CD14-positive monocyte (primary cell): ENCODE results near the gene PCDHA10. TPM values are rescaled to one million over a fixed set of nuclear protein-coding genes. Genes with fewer than 3 reads are reported as not detected.
"Not testable (repeated sequence)": the region's sequence is repeated elsewhere in the genome, so short reads cannot be mapped to it uniquely, and the experiment has no call there.

ENCODE experiments used
- DNase-seq, 3 donors: peaks; one replicate each; pipeline ENCODE4 v3.0.0-alpha.2; 2011 to 2022
- H2AFZ ChIP-seq: 2 replicates; pipeline ENCODE4 v1.6.0; 2012; ENCODE audit warnings: mild to moderate bottlenecking, low read depth, low read length, inconsistent platforms; ENCODE audit not compliant: insufficient read depth, poor library complexity, severe bottlenecking
- H3K27ac ChIP-seq, 2 donors: 1 replicate in 1 of 2; 2 replicates in 1 of 2; pipeline ENCODE4 v1.5.1; 2012 to 2013; ENCODE audit warnings: low read length in 2 of 2, control low read depth in 1 of 2, inconsistent platforms in 1 of 2, low read depth in 1 of 2, mild to moderate bottlenecking in 1 of 2
- H3K27me3 ChIP-seq, 2 donors: one replicate each; pipeline versions ENCODE4 v1.6.0 to v1.6.1; 2011 to 2013; ENCODE audit warnings: low read length in 2 of 2; ENCODE audit not compliant: control insufficient read depth in 2 of 2, insufficient read depth in 2 of 2
- H3K36me3 ChIP-seq, 2 donors: replicated peaks in 1 of 2; 1 replicate in 1 of 2; 2 replicates in 1 of 2; pipeline versions ENCODE4 v1.5.1 to v1.6.1; 2012 to 2013; ENCODE audit warnings: low read length in 2 of 2, control low read depth in 1 of 2, inconsistent platforms in 1 of 2, mild to moderate bottlenecking in 1 of 2; ENCODE audit not compliant: insufficient read depth in 2 of 2, control insufficient read depth in 1 of 2
- H3K4me1 ChIP-seq, 2 donors: 1 replicate in 1 of 2; 2 replicates in 1 of 2; pipeline versions ENCODE4 v1.5.1 to v1.6.1; 2012 to 2013; ENCODE audit warnings: low read length in 2 of 2, control low read depth in 1 of 2, inconsistent platforms in 1 of 2, mild to moderate bottlenecking in 1 of 2, moderate library complexity in 1 of 2; ENCODE audit not compliant: insufficient read depth in 2 of 2, control insufficient read depth in 1 of 2
- H3K4me2 ChIP-seq: replicated peaks from 2 replicates; pipeline ENCODE3; 2012; ENCODE audit warnings: low read length, moderate library complexity, mild to moderate bottlenecking; ENCODE audit not compliant: poor library complexity, severe bottlenecking; ENCODE audit errors: extremely low read depth
- H3K4me3 ChIP-seq, 3 experiments: fragments of 200-600 bp in 1 of 3; sonication (generic) in 1 of 3; replicated peaks in 1 of 3; 1 replicate in 2 of 3; 2 replicates in 1 of 3; pipeline ENCODE4 v1.5.1; 2011 to 2013; ENCODE audit warnings: low read length in 3 of 3, mild to moderate bottlenecking in 3 of 3, control low read depth in 2 of 3, low read depth in 2 of 3, inconsistent platforms in 1 of 3, moderate library complexity in 1 of 3
- H3K79me2 ChIP-seq: 2 replicates; pipeline ENCODE4 v1.6.0; 2012; ENCODE audit warnings: mild to moderate bottlenecking, control low read depth, inconsistent platforms, low read length, moderate library complexity; ENCODE audit not compliant: insufficient read depth
- H3K9ac ChIP-seq: 2 replicates; pipeline ENCODE4 v1.6.0; 2017; ENCODE audit warnings: low read length, mild to moderate bottlenecking; ENCODE audit not compliant: insufficient read depth, poor library complexity, severe bottlenecking
- H3K9me3 ChIP-seq, 2 donors: replicated peaks in 1 of 2; 1 replicate in 1 of 2; 2 replicates in 1 of 2; pipeline versions ENCODE4 v1.5.1 to v1.6.1; 2012 to 2013; ENCODE audit warnings: low read length in 2 of 2, control low read depth in 1 of 2; ENCODE audit not compliant: control insufficient read depth in 1 of 2, insufficient read depth in 1 of 2
- H4K20me1 ChIP-seq: 2 replicates; pipeline ENCODE4 v1.6.0; 2012; ENCODE audit warnings: mild to moderate bottlenecking, low read length, control low read depth, moderate library complexity; ENCODE audit not compliant: insufficient read depth
- H3K27ac Mint-ChIP-seq, 7 donors: one replicate each; pipeline ENCODE4 v1.8.0; 2020; ENCODE audit warnings: mild to moderate bottlenecking in 7 of 7, mixed read lengths in 7 of 7, moderate library complexity in 6 of 7, inconsistent platforms in 2 of 7
- H3K27me3 Mint-ChIP-seq, 3 donors: one replicate each; pipeline ENCODE4 v1.8.0; 2021 to 2022; ENCODE audit warnings: low read depth in 3 of 3, mild to moderate bottlenecking in 3 of 3, mixed read lengths in 3 of 3, moderate library complexity in 3 of 3, inconsistent platforms in 1 of 3
- H3K36me3 Mint-ChIP-seq, 2 donors: one replicate each; pipeline ENCODE4 v1.8.0; 2020; ENCODE audit warnings: mixed read lengths in 2 of 2, inconsistent platforms in 1 of 2, mild to moderate bottlenecking in 1 of 2
- H3K4me1 Mint-ChIP-seq: one replicate; pipeline ENCODE4 v1.8.0; 2020; ENCODE audit warnings: mild to moderate bottlenecking, mixed read lengths
- H3K4me3 Mint-ChIP-seq, 2 donors: one replicate each; pipeline ENCODE4 v1.8.0; 2020; ENCODE audit warnings: mild to moderate bottlenecking in 2 of 2, mixed read lengths in 2 of 2, moderate library complexity in 1 of 2
- H3K9me3 Mint-ChIP-seq, 7 donors: one replicate each; pipeline ENCODE4 v1.8.0; 2020 to 2022; ENCODE audit warnings: mixed read lengths in 7 of 7, mild to moderate bottlenecking in 6 of 7, moderate library complexity in 6 of 7, inconsistent platforms in 2 of 7
- WGBS: methylation state at CpG from one replicate; pipeline ENCODE4 v1.1.5; 2013; ENCODE audit warnings: missing lambda C conversion rate; ENCODE audit not compliant: insufficient coverage; 5-methylcytosine and 5-hydroxymethylcytosine counted together
- intact Hi-C, 2 donors: fragments of 100-400 bp; cut with micrococcal nuclease; formaldehyde crosslinking; loops; one replicate each; pipeline versions ENCODE4 v1.15.0 to v1.15.1; 2023
- polyA plus RNA-seq, 3 donors: library from polyadenylated mRNA; depleted of rRNA in 1 of 3; unstranded in 2 of 3; stranded (reverse) in 1 of 3; fragments of 300-500 nt in 2 of 3; fragments of >200 nt in 1 of 3; fragmentation: Illumina TruSeq in 2 of 3; gene quantifications; 1 replicate in 2 of 3; 2 replicates in 1 of 3; pipeline ENCODE4 v1.2.3, GENCODE V29; 2012 to 2021
- TF ChIP-seq, protein P1 (sequence below): fragments of 200-600 bp; IDR thresholded peaks from one replicate; pipeline ENCODE4 v1.8.0; 2022; ENCODE audit warnings: antibody characterized with exemption, mild to moderate bottlenecking

PCDHA10 gene
- polyA plus RNA-seq, 3 donors: not detected

GRCh38 chr5:140833993-140834392, 21.7 kb upstream of the PCDHA10 start, which contains the start of gene PCDHA7:
Gene PCDHA7, plus strand, starts transcription at chr5:140834269. Its CDS starts 115 bp downstream, at chr5:140834384.
- H3K36me3 ChIP-seq: no peaks in the 10 kb centered on the region
- no peak within 1 kb of the TSS for H3K4me3 ChIP-seq

DNA sequence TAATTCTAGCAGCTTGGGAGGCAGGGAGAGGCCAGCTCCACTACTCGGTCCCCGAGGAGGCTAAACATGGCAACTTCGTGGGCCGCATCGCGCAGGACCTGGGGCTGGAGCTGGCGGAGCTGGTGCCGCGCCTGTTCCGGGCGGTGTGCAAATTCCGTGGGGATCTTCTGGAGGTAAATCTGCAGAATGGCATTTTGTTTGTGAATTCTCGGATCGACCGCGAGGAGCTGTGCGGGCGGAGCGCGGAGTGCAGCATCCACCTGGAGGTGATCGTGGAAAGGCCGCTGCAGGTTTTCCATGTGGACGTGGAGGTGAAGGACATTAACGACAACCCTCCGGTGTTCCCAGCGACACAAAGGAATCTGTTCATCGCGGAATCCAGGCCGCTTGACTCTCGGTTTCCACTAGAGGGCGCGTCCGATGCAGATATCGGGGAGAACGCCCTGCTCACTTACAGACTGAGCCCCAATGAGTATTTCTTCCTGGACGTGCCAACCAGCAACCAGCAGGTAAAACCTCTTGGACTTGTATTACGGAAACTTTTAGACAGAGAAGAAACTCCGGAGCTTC, 21.2 kb upstream of the PCDHA10 start:
- intact Hi-C loops, H3K9ac ChIP-seq, H3K4me1 ChIP-seq, H2AFZ ChIP-seq, H3K79me2 ChIP-seq, H3K36me3 Mint-ChIP-seq, H4K20me1 ChIP-seq, H3K27ac Mint-ChIP-seq, H3K36me3 ChIP-seq, DNase-seq, H3K4me3 ChIP-seq, H3K4me2 ChIP-seq, H3K27ac ChIP-seq, H3K4me1 Mint-ChIP-seq: not testable (repeated sequence)
- Mint-ChIP-seq H3K4me3 (peak overlapping the region in 1 of 2 donors; percentile 53), H3K27me3 (peaks cover 10 to 30% (median 20%) of the 10 kb centered on the region in 3 donors), H3K9me3 (peaks cover 30 to 55% (median 42%) of the 10 kb centered on the region in 7 donors)
- Histone ChIP-seq H3K9me3 (peaks cover 33 to 61% of the 10 kb centered on the region in 2 donors), H3K27me3 (peaks cover 0 to 19% of the 10 kb centered on the region in 2 donors)
- 25% methylated on average over 23 of the region's 38 CpGs for WGBS

More at GRCh38 chr5:140833993-140834392, 21.7 kb upstream of the PCDHA10 start, which contains the start of gene PCDHA7:
- H3K79me2 ChIP-seq: no peaks in the 10 kb centered on the region
- H3K9me3 ChIP-seq: peaks cover 38 to 63% of the 10 kb centered on the region in 2 donors
- Mint-ChIP-seq H3K27me3 (peaks cover 10 to 35% (median 23%) of the 10 kb centered on the region in 3 donors), H3K4me3 (peak within 1 kb of the TSS in 1 of 2 donors; percentile 53), H3K36me3 (peaks cover 0 to 9% of the 10 kb centered on the region in 2 donors), H3K4me1 (no peaks in the 10 kb centered on the region), H3K9me3 (peaks cover 35 to 56% (median 47%) of the 10 kb centered on the region in 7 donors), H3K27ac (no peak within 1 kb of the TSS)
- intact Hi-C loops: no loop called here
- H3K4me1 ChIP-seq: no peaks in the 10 kb centered on the region
- no peaks in the 10 kb centered on the region for H4K20me1 ChIP-seq
- WGBS: 20% methylated on average over 1 of the region's 8 CpGs
- no peak within 1 kb of the TSS for H3K4me2 ChIP-seq
- H3K9ac ChIP-seq: no peak within 1 kb of the TSS
- H2AFZ ChIP-seq: no peak within 1 kb of the TSS
- TF ChIP-seq, protein P1, sequence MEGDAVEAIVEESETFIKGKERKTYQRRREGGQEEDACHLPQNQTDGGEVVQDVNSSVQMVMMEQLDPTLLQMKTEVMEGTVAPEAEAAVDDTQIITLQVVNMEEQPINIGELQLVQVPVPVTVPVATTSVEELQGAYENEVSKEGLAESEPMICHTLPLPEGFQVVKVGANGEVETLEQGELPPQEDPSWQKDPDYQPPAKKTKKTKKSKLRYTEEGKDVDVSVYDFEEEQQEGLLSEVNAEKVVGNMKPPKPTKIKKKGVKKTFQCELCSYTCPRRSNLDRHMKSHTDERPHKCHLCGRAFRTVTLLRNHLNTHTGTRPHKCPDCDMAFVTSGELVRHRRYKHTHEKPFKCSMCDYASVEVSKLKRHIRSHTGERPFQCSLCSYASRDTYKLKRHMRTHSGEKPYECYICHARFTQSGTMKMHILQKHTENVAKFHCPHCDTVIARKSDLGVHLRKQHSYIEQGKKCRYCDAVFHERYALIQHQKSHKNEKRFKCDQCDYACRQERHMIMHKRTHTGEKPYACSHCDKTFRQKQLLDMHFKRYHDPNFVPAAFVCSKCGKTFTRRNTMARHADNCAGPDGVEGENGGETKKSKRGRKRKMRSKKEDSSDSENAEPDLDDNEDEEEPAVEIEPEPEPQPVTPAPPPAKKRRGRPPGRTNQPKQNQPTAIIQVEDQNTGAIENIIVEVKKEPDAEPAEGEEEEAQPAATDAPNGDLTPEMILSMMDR: no peak
- DNase-seq: no peak
- no peak within 1 kb of the TSS for H3K27ac ChIP-seq
- H3K27me3 ChIP-seq: peaks cover 0 to 19% of the 10 kb centered on the region in 2 donors
